ENCODE measurements around the gene FBN1.

Gene FBN1

GRCh38 chr15:48501208-48501607 lies 144.3 kb downstream of the FBN1 start:
- no peak for TF ChIP-seq SUZ12 (IDR thresholded peaks at IDR 0.05; ENCODE audit: extremely low read depth, insufficient read depth, insufficient read length)
- no peak for TF ChIP-seq YY1 (IDR thresholded peaks at IDR 0.05; ENCODE audit: insufficient read depth, insufficient read length)
- TF ChIP-seq ZNF274 (IDR thresholded peaks at IDR 0.05; ENCODE audit: low read depth, low read length), result no peak
- H3K36me3 ChIP-seq (ENCODE audit: insufficient read depth, insufficient read length, low read length), result peaks cover 7% of the 10 kb centered on the region
- no peak for DNase-seq (ENCODE audit: low read depth, low spot score)
- no peak overlapping the region for H3K4me3 ChIP-seq (ENCODE audit: insufficient read length, low read depth)
- no peaks in the 10 kb centered on the region for H3K27me3 ChIP-seq (ENCODE audit: insufficient read depth, insufficient read length)
- H3K4me1 ChIP-seq (ENCODE audit: insufficient read depth, insufficient read length), result no peaks in the 10 kb centered on the region
- H3K9me3 ChIP-seq (ENCODE audit: insufficient read depth, low read length), result no peaks in the 10 kb centered on the region
- H3K9ac ChIP-seq (ENCODE audit: insufficient read length, low read depth), result no peak overlapping the region

- H3K9me3 ChIP-seq (ENCODE audit: insufficient read depth, low read length), result no peaks in the 10 kb centered on the region
- H3K27me3 ChIP-seq (ENCODE audit: insufficient read depth, insufficient read length), result no peaks in the 10 kb centered on the region
- H3K4me3 ChIP-seq (ENCODE audit: insufficient read length, low read depth), result no peak overlapping the region
- H3K9ac ChIP-seq (ENCODE audit: insufficient read length, low read depth), result no peak overlapping the region
- TF ChIP-seq ZNF274 (IDR thresholded peaks at IDR 0.05; ENCODE audit: low read depth, low read length) (no peak), YY1 (IDR thresholded peaks at IDR 0.05; ENCODE audit: insufficient read depth, insufficient read length) (no peak), SUZ12 (IDR thresholded peaks at IDR 0.05; ENCODE audit: extremely low read depth, insufficient read depth, insufficient read length) (no peak)
- H3K36me3 ChIP-seq (ENCODE audit: insufficient read depth, insufficient read length, low read length), result peaks cover 7% of the 10 kb centered on the region
- DNase-seq (ENCODE audit: low read depth, low spot score), result no peak
- H3K4me1 ChIP-seq (ENCODE audit: insufficient read depth, insufficient read length), result no peaks in the 10 kb centered on the region
Measured at GRCh38 chr15:48500595-48500994, 144.9 kb downstream of the FBN1 start.

GRCh38 chr15:48499978-48500377 lies 145.5 kb downstream of the FBN1 start:
- Histone ChIP-seq H3K4me1 (ENCODE audit: insufficient read depth, insufficient read length) (no peaks in the 10 kb centered on the region), H3K27me3 (ENCODE audit: insufficient read depth, insufficient read length) (no peaks in the 10 kb centered on the region), H3K4me3 (ENCODE audit: insufficient read length, low read depth) (no peak overlapping the region), H3K36me3 (ENCODE audit: insufficient read depth, insufficient read length, low read length) (peaks cover 7% of the 10 kb centered on the region), H3K9ac (ENCODE audit: insufficient read length, low read depth) (no peak overlapping the region), H3K9me3 (ENCODE audit: insufficient read depth, low read length) (no peaks in the 10 kb centered on the region)
- TF ChIP-seq SUZ12 (IDR thresholded peaks at IDR 0.05; ENCODE audit: extremely low read depth, insufficient read depth, insufficient read length) (no peak), ZNF274 (IDR thresholded peaks at IDR 0.05; ENCODE audit: low read depth, low read length) (no peak), YY1 (IDR thresholded peaks at IDR 0.05; ENCODE audit: insufficient read depth, insufficient read length) (no peak)
- no peak for DNase-seq (ENCODE audit: low read depth, low spot score)

- Histone ChIP-seq H3K4me1 (ENCODE audit: insufficient read depth, insufficient read length) (no peaks in the 10 kb centered on the region), H3K9me3 (ENCODE audit: insufficient read depth, low read length) (no peaks in the 10 kb centered on the region), H3K4me3 (ENCODE audit: insufficient read length, low read depth) (no peak overlapping the region), H3K9ac (ENCODE audit: insufficient read length, low read depth) (no peak overlapping the region), H3K36me3 (ENCODE audit: insufficient read depth, insufficient read length, low read length) (peaks cover 4% of the 10 kb centered on the region), H3K27me3 (ENCODE audit: insufficient read depth, insufficient read length) (no peaks in the 10 kb centered on the region)
- TF ChIP-seq YY1 (IDR thresholded peaks at IDR 0.05; ENCODE audit: insufficient read depth, insufficient read length) (no peak), ZNF274 (IDR thresholded peaks at IDR 0.05; ENCODE audit: low read depth, low read length) (no peak), SUZ12 (IDR thresholded peaks at IDR 0.05; ENCODE audit: extremely low read depth, insufficient read depth, insufficient read length) (no peak)
- DNase-seq (ENCODE audit: low read depth, low spot score), result no peak
Measured at GRCh38 chr15:48498828-48499227, 146.7 kb downstream of the FBN1 start.

GRCh38 chr15:48494631-48495030 lies 150.9 kb downstream of the FBN1 start:
- TF ChIP-seq SUZ12 (IDR thresholded peaks at IDR 0.05; ENCODE audit: extremely low read depth, insufficient read depth, insufficient read length) (no peak), YY1 (IDR thresholded peaks at IDR 0.05; ENCODE audit: insufficient read depth, insufficient read length) (no peak), ZNF274 (IDR thresholded peaks at IDR 0.05; ENCODE audit: low read depth, low read length) (no peak)
- Histone ChIP-seq H3K4me3 (ENCODE audit: insufficient read length, low read depth) (no peak overlapping the region), H3K9ac (ENCODE audit: insufficient read length, low read depth) (no peak overlapping the region), H3K4me1 (ENCODE audit: insufficient read depth, insufficient read length) (no peaks in the 10 kb centered on the region), H3K9me3 (ENCODE audit: insufficient read depth, low read length) (no peaks in the 10 kb centered on the region), H3K27me3 (ENCODE audit: insufficient read depth, insufficient read length) (no peaks in the 10 kb centered on the region), H3K36me3 (ENCODE audit: insufficient read depth, insufficient read length, low read length) (peaks cover 11% of the 10 kb centered on the region)
- no peak for DNase-seq (ENCODE audit: low read depth, low spot score)

GRCh38 chr15:48493763-48494225 lies 151.7 kb downstream of the FBN1 start:
- Histone ChIP-seq H3K27me3 (ENCODE audit: insufficient read depth, insufficient read length) (no peaks in the 10 kb centered on the region), H3K36me3 (ENCODE audit: insufficient read depth, insufficient read length, low read length) (peaks cover 11% of the 10 kb centered on the region), H3K4me1 (ENCODE audit: insufficient read depth, insufficient read length) (no peaks in the 10 kb centered on the region), H3K9me3 (ENCODE audit: insufficient read depth, low read length) (no peaks in the 10 kb centered on the region), H3K9ac (ENCODE audit: insufficient read length, low read depth) (no peak overlapping the region), H3K4me3 (ENCODE audit: insufficient read length, low read depth) (no peak overlapping the region)
- no peak for TF ChIP-seq ZNF274 (IDR thresholded peaks at IDR 0.05; ENCODE audit: low read depth, low read length)
- no peak for TF ChIP-seq YY1 (IDR thresholded peaks at IDR 0.05; ENCODE audit: insufficient read depth, insufficient read length)
- TF ChIP-seq SUZ12 (IDR thresholded peaks at IDR 0.05; ENCODE audit: extremely low read depth, insufficient read depth, insufficient read length), result no peak
- DNase-seq (ENCODE audit: low read depth, low spot score), result no peak

- no peak overlapping the region for H3K4me3 ChIP-seq (ENCODE audit: insufficient read length, low read depth)
- DNase-seq (ENCODE audit: low read depth, low spot score), result no peak
- no peaks in the 10 kb centered on the region for H3K27me3 ChIP-seq (ENCODE audit: insufficient read depth, insufficient read length)
- H3K4me1 ChIP-seq (ENCODE audit: insufficient read depth, insufficient read length), result no peaks in the 10 kb centered on the region
- TF ChIP-seq SUZ12 (IDR thresholded peaks at IDR 0.05; ENCODE audit: extremely low read depth, insufficient read depth, insufficient read length) (no peak), ZNF274 (IDR thresholded peaks at IDR 0.05; ENCODE audit: low read depth, low read length) (no peak), YY1 (IDR thresholded peaks at IDR 0.05; ENCODE audit: insufficient read depth, insufficient read length) (no peak)
- no peaks in the 10 kb centered on the region for H3K9me3 ChIP-seq (ENCODE audit: insufficient read depth, low read length)
- H3K36me3 ChIP-seq (ENCODE audit: insufficient read depth, insufficient read length, low read length), result peaks cover 14% of the 10 kb centered on the region
- no peak overlapping the region for H3K9ac ChIP-seq (ENCODE audit: insufficient read length, low read depth)
Measured at GRCh38 chr15:48493084-48493762, 152.3 kb downstream of the FBN1 start.
